HL-60/S4 (cell line): ENCODE results near the gene MAP3K9.
"Not testable (repeated sequence)": the region's sequence is repeated elsewhere in the genome, so short reads cannot be mapped to it uniquely, and the experiment has no call there.

Experiments used
- in situ Hi-C: fragments of 300-500 bp; cut with MboI; formaldehyde crosslinking; loops from 2 replicates; pipeline ENCODE4 v1.14.3; 2022; ENCODE audit warnings: low sequenced_read_pairs

The MAP3K9 gene

DNA sequence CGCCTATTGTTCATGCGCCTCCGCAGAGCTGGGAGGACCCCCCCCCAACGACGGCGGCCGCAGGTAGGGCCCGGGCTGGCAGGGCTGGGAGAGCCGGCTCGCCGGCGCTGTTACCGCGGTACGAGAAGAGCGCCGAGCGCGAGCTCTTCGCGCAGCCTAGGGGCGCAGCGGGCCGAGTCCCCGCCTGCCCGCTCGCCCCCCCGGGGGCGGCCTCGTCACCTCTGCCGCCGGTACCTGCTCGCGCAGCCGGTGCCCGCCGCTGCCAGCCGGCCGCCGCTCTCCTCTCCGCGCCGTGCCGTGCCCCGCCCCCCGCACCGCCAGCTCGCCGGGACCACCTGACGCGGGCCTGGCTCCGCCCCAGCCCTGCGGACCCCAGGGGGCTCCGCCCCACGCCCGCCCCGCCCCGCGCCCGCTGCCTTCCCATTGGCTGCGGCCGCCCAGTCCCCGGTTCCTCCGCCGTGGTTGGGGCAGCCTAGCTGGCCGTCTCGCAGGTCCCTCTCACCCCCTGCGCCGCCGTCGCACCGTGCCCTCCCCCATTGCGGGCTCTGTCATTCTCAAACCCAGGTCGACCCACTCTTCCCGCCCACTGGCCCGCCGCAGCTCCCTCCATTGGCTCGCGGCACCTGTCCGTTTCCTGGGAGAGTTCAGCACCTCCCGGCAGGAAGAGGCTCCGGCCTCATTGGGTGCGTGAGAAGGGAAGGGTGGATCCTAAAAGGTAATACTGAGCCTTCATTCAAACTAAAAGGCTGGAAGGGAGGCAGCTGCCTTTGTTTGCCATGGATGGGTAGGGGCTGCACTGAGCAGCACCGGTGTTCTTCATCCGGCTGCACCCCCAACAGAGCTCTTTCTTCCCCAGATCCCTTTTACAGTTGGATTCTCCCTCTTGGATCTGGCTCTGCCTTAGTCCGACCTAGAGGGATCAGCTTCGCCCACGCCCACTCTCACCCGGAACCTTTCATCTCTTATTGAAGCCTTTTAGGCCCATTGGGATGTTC lies at the start of gene MAP3K9:
Gene MAP3K9, minus strand, starts transcription at position 289 of the 995 bp plus-strand sequence. CDS start 342 bp downstream, outside the sequence.
- in situ Hi-C loops, result loop anchor here (25.0 kb wide), 1 partner anchor 197 kb away; the partner anchor contains the start of gene MED6

DNA sequence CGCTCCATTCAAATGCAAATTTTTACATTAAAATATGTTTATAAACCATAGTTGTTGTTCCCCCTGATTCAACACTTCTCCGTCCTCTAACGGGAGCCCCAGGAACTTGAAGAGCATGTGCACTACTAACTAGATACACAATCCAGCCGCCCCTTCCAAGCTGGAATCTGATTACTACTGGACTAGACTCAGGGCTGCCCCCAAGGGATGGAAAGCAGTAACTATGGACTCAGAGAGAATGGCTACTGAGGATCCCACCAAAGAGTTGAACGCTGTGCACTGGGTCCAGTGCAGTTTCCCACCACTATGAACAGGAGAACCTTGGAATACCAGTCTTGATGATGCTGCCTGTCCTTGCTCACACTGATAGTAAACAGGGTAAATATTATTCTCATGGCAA lies 49.3 kb upstream of the MAP3K9 start:
- in situ Hi-C loops, result no loop called here

DNA sequence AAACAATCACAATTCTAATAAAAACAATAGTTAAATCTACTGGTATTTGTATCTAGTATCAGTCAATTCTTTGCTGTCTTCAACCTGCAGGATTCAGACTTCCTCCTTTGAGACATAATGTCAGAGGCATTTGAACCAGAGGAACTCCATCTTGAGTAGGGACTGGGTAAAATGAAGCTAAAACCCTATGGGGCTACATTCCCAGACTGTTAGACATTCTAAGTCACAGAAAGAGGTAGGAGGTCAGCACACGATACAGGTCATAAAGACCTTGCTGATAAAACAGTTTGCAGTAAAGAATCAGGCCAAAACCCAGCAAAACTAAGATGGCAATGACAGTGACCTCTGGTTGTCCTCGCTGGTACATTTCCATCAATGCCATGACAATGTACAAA lies 48.2 kb upstream of the MAP3K9 start:
- in situ Hi-C loops, result no loop called here

DNA sequence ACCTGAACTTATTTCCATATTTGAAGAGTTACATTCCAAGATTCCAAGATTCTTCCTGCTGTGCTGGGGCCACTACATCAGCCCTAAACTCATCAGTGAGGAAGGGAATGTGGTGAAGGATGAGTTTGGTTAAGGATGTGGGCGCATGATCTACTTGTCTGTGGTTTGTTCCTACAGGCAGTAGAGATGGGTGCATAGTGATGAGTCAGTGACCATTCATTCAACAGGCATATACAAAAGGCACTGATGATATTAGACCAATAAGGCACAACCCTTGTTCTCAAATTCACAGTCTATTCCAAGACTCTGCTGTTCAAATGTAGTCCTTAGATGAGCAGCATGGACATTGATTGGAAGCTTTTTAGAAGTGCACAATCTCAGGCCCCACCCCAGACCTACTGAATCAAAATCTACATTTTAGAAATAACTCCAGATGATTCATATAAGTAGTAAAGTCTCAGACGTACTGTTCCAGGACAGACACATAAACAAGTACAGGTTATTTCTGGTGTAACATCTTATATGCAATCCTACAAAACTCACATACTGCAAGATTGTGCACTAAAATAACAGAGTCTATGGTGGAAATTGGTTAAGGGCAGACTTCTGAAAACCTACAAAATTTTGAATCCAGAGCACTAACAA lies 47.7 kb upstream of the MAP3K9 start:
- in situ Hi-C loops, result no loop called here

DNA sequence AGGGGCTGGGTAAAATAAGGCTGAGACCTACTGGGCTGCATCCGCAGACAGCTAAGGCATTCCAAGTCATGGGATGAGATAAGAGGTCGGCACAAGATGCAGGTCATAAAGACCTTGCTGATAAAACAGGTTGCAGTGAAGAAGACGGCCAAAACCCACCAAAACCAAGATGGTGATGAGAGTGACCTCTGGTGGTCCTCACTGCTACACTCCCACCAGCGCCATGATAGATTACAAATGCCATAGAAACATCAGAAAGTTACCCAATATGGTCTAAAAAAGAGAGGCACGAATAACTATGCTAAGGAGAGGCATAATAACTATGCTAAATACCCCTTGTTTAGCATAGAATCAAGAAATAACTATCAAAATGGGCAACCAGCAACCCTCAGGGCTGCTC lies 46.2 kb upstream of the MAP3K9 start:
- in situ Hi-C loops, result no loop called here

DNA sequence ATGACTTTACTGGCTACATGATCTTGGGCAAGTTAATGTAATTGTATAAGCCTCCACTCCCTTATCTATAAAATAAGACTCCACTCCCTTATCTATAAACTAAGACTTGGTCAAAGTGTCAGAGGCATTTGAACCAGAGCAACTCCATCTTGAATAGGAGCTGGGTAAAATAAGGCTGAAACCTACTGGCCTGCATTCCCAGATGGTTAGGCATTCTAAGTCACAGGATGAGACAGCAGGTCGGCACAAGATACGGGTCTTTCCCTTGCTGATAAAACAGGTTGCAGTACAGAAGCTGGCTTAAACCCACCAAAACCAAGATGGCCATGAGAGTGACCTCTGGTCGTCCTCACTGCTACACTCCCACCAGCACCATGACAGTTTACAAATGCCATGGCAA lies 44.3 kb upstream of the MAP3K9 start:
- in situ Hi-C loops, result not testable (repeated sequence)

DNA sequence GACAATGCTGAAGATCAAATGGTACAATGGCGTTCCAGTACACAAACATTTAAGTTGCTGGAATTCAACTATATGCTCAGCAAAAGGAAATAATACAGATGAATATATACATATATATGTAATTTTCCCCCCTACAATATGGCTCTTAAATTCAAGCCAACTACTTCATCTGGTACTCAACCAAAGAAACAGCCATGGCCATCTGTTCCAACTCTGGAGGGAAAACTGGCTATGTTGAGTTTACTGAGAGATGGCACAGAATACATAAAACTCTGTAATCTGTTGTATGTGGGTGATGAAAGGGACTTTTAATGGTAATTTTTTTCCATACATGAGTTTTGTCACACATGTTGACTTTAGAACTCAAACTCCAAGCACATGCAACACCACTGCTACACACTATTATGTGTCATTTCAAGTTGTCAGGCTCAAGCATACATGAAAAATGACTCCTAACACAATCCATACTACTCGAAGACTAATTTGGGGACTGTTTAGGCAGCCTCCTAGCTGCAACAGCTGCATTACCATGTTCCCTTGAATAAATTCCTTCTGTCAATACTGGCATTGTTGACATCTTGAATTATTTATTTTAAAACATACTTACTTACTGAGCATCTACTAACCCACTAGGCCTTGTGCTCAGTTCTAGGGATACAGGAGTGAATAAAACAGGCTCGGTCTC lies 38.2 kb upstream of the MAP3K9 start:
- in situ Hi-C loops, result no loop called here

DNA sequence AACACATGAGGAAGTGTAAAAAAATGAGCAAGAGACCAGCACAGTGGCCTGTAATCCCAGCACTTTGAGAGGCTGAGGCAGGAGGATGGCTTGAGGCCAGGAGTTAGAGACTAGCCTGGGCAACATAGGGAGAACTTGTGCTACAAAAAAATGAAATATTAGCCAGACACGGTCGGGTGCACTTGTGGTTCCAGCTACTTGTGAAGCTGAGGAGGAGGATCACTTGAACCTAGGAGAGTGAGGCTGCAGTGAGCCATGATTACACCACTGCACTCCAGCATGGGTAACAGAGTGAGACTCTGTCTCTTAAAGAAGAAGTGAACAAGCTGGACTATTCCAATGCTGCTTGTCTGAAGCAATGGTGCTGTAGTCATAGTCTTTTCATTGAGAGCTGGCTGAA lies 36.3 kb upstream of the MAP3K9 start:
- in situ Hi-C loops, result no loop called here

DNA sequence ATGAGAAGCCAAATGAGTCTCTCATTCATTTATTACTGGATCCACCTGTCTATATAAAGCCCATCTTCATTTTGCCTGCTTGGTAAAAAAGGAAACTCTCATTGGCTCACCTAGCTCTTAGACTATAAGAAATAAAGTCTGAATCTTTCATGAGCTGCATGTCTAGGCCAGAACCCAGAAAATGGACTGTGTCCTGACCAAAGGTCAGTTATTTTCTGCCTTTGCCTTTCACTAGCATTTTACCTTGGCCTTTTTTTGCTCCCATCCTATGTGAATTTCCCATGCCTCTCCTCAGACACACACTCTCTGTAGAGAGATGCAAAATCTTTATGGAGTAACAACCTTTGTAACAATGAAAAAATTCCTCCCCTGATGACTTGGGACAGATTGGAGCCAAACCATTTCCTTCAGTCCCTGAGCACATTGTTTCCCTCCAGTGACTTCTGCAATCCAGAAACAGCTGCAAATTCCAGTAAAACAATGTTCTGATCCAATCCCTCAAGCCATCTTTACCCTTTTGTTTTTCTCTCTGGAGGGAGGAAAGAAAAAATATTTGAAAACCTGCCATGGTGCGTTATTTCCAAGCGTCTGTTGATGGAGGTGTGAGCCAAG lies 33.6 kb upstream of the MAP3K9 start:
- in situ Hi-C loops, result no loop called here

DNA sequence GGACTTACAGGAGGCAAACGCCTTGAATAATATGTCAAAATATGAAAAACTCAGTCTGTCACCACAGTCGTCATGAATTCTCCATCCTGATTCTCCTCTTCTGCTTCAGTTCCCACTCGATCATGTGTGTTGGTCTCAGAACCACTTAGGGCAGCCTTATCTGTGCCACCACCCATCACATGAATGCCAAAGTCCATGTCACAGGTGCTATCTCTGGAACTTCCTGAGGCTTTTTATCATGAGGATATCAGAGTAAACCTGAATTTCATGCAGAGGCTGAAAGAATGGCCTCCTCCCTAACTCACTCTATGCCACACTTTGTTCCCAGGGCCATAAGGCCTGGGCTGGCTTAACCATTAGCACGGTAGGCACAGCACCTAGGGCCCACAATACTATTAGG lies 28.8 kb upstream of the MAP3K9 start:
- in situ Hi-C loops, result no loop called here

DNA sequence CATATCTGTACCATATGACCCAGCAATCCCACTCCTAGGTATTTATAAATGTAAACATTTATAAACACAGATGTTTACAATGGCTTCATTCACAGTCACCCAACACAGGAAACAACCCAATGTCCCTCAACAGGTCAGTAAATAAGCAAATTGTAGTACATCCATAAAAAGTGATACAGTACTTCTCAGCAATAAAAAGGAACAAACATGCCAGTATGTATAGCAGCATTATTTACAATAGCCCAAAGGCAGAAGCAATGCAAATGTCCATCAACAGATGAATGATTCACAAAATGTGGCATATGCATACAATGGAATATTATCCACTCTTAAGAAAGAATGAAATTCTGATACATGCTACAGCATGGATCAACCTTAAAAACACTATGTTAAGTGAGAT lies 27.6 kb upstream of the MAP3K9 start:
- in situ Hi-C loops, result no loop called here

DNA sequence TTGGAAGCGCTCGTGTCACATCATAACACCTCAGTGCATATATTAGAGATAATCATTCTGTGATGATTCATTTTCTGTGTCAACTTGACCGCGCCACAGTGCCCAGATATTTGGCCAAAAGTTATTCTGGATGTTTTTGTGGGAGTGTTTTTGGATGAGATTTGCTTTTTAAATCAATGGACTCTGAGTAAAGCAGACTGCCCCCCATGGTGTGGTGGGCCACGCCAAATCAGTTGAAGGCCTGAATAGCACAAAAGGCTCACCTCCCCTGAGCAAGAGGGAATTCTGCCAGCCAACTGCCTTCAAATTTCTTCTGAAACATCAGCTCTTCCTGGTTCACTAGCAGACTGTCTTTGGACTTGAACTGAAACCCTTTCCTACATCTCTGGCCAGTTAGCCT lies 24.6 kb upstream of the MAP3K9 start:
- in situ Hi-C loops, result no loop called here

DNA sequence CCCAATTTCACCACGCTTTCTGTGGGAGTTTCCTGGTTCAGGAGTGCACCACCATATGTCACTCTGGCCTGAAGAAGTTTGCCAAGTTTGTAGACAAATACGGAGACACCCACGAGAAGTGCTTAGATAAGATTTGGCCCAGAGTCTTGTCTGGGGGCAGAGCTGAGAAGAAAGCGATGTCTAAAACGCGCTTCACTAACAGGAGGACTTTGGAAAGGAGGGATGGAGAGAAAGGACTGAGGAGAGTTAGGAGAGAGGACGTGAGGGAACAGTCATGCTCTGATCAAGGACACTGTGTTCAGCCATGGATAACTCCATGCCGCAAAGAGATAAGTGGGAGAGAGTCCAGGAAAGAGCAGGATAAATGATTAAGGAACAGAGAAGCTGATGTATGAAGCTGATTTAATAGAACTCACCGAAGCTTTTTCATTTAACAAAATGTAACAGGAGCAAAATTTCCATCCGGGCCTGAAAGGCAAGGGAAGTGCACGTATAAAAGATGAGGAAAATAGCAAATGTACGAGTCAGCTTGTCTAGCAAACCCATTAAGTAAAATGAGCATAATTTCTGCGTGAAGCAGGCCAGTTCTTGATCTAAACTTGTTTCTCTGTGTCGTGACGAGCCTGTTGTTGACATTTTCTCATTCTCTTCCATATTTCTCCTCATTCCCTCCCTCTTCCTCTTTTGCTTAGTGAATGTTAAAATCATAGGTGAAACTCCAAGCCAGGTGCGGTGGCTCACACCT lies 23.4 kb upstream of the MAP3K9 start:
- in situ Hi-C loops, result no loop called here

DNA sequence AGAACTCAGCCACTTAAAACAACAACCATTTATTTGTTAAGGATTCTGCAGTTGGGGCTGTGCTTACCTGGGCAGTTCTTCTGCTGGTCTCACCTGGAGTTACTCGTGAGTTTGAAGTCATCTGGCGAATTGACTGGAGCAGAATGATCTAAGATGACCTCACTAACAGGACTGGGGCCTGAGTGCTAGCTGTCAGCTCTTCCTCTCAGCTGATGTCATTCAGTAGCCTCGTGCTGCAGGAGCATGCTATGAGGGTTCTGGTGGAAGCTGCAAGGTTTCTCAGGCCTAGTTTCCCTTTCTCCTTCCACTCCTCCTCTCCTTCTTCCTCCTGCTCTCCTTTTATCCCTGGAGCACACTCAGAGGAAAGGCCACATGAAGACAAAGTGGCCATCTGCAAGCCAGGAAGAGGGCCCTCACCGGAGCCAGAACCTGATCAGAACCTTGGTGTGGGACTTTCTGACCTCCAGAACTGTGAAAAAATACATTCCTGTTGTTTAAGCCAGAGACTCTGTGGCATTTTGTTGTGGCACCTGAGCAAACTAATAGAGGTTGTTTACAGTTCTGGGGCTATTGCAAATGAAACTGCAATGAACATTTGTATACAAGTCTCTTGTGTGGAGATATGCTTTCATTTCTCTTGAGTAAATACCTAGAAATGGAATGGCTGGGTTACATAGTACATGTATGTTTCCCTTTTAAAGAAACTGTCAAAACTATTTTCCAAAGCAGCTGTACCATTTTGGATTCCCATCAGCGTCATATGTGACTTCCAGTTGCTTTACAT lies 21.9 kb upstream of the MAP3K9 start:
- in situ Hi-C loops, result no loop called here

DNA sequence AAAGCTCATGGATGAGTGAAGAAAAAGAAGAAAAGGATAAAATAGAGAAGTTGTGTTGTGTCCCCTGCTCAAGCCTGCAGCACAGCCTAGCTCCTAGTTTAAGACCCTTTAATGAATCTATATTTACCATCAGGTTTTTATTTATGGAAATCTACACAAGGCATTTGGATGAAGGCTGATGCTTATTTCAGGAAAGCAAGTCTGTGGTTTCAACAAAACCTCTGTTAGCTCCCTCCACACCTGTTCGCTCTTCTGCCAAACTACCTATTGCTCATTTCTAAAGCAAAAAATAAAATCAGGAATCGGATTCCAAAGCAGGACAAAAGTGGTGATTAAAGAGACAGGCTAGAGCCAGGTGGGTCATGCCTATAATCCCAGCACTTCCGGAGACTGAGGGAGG lies 18.9 kb upstream of the MAP3K9 start:
- in situ Hi-C loops, result no loop called here

DNA sequence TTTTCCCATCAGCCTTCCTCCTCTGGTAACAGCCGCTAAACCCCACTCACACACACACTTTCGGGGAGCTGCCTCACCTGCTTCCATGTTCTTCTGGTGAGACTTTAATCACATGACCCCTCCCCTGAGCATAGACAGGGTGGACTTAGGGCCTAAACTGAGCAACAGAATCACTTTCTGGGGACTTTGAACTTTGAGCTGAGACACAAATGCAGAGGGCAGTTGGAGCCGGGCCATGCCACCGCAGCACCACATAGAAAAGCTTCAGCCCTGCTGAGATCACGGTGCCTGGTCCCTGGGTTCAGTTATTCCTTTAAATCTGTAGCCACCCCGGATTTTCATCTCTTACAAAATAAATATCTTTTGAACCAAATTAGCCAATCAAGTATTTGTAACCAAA lies 18.4 kb upstream of the MAP3K9 start:
- in situ Hi-C loops, result no loop called here

DNA sequence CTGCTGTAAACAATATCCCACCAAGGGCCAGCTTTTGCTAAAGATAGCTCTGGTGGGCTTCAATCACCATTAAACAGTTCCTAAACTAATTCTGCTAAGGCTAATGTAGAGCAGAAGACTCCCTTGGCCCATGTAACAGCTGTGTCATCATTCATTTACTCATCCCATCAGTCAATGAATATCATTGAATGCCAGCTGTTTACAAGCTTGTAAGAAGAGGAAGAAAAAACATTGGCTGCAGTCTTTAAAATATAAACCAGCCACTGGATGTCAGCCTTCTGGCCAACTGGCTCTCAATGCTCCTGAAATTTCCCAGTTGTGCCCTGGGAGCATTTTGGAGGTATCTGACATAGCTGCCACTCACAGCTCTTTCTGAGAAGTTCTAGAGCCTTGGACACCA lies 18.0 kb upstream of the MAP3K9 start:
- in situ Hi-C loops, result no loop called here

DNA sequence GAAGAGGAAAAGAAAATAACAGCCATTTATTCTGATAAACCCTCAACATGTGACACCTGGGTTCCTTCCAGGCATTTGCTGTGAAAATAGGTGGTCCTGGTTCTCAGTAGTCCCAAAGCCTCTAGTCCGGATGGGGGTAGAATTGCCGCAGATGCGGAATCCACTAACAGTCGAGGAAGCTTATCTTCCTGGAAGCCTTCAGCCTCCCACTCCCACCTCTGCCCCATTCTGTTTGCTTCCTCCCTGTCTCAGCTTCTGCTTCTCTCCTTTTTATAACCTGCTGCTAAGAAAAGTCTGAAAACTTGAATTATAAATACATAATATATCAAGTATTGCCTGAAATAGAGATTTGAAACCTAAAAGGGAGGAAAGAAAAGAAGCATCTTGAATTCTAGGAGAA lies 14.0 kb upstream of the MAP3K9 start:
- in situ Hi-C loops, result loop anchor here (25.0 kb wide), 1 partner anchor 211 kb away; the partner anchor contains the start of gene MED6

DNA sequence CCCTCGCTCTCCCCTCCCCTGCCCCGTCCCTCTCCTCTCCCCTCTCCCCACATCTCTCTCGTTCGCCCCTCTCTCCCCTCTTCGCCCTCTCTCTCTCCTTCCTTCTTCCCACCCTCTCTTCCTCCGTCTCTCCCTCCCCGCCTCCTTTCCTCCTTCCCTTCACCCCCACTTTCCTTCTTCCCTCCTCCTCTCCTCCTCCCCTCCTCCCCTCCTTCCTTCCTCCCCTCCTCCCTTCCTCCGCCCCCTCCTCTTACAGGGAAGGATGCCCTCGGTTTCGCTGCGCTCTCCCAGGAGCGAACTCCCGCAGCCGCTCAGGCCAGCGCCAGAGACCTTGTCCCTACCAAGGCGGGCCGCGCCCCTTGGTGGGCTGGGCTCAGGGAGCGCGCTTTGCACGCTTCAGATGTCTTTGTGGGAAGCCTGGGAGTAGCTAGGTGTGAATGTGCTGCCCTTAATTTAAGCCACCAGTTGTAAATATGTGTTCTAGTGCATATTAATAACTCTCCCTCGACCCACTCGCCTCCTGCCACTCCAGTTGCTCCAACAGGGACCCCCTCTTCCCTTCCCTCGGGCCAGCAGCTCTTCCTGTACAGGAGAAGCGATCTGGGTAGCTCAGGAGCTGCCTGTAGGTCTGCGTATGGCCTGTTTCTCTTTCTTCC lies 13.3 kb upstream of the MAP3K9 start:
- in situ Hi-C loops, result loop anchor here (25.0 kb wide), 1 partner anchor 210 kb away; the partner anchor contains the start of gene MED6
